Measurements from ENCODE around the gene ECI2.
A peak's percentile ranks its signal among the peaks of the same experiment; 100 is the strongest.

ECI2 gene

GRCh38 chr6:4134841-4135664 lies at the start of gene ECI2:
ECI2 (minus strand) TSS chr6:4135575; CDS start chr6:4135560, 15 bp downstream.
- peak; percentile 10 for DNase-seq

DNA sequence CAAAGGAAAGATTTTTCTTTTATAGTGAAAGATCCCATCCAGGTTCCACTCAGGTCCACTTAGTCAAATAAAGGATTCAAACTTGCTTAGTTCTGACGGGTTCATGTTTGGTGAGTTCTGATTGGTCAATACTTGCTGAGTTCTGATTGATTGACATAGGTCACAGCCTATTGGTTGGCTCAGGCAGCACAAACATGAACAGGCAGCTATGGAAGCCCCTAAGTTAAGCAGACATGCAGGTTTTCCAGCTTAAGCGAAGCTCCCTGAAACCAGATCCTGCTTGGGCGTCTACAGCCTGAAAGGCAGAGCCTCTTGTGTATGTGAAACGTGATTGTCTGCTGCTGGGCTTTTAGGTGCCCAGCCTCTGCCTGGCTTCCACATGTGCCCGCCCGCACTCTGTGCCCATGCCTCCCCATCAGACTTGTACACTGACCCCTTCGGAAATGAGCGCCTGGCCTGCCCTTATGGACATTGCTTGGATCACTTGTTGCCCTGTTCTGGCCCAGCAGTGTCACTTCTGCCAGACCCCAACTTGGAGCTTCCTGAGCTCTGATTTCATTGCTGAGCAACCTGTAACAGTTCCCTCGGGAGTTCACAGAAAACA lies 45.4 kb upstream of the ECI2 start:
- DNase-seq: no peak

GRCh38 chr6:4179960-4180651 lies 44.7 kb upstream of the ECI2 start:
- no peak for DNase-seq

- DNase-seq: no peak
Measured at GRCh38 chr6:4178737-4179333, 43.5 kb upstream of the ECI2 start.

- no peak for DNase-seq
Measured at GRCh38 chr6:4176907-4177306, 41.5 kb upstream of the ECI2 start.

GRCh38 chr6:4174042-4174441 lies 38.7 kb upstream of the ECI2 start:
- no peak for DNase-seq

DNA sequence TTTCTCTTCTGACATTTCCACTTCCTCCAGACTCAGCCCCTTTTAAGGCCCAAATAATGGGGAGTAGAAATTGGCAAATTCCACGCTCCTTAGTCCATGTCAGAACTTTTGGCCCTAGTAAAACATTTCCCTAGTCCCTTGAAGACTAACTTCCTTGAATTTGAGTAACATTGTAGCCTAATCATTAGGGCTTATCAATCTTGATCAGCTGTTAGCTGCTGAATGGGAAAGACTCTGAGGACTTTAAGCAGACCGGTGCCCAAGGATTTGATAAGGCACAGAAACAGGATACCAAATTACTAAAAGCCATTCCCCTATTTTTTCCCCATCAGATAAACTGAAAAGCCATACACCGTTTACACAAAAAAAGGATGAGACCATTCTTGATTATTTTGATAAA lies 37.0 kb upstream of the ECI2 start:
- DNase-seq: no peak

- no peak for DNase-seq
Measured at GRCh38 chr6:4170297-4170696, 34.9 kb upstream of the ECI2 start.

DNA sequence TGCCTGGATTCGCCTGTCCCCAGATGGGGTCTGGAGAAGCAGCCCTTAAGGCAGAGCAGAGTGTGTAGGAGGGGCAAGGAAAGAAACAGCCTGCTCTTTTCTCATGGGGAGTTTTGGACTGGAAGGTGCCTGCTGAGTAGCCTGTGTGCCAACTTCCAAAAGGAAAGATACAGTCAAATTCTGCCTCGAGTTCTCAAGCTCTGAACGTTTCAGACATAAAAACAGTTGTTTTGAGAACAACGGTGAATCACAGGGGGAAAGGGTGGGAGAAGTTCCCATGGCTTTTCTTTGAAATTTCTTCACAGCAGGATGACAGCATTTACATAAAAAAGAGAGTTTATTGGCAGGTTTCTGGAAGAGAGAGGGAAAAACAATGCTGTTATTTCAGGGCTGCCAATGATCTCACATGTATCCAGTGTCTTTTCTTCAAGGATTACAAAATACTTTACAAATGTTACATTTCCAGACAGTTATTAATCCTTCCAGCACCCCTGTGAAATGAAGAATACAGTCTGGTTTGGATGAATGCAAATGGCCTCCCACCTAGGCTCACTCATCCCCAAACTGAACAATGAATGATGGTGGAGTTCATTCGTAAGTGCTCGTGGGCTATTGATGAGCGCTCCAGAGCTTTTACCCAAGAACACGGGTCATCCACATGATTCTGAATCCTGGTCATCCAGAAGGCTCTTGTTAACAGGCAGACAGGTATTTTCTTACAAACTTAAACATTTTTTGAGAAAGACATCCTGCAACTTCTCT lies 33.8 kb upstream of the ECI2 start:
- DNase-seq: no peak

DNA sequence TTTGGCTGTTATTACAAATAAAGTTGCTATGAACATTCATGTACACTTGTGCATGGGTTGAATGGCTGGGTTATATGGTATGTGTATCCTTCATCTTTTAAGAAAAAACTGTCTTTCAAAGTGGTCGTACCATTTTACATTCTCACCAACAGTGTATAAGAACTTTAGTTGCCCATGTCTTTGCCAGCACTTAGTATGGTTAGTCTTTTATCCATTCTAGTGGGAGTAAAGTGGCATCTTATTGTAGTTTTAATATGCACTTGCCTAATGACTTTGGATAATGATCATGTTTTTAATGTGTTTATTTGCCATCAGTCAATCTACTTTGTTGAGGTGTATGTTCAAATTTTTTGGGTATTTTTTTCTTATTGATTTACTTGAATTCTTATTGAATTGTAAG lies 32.5 kb upstream of the ECI2 start:
- DNase-seq: no peak

DNA sequence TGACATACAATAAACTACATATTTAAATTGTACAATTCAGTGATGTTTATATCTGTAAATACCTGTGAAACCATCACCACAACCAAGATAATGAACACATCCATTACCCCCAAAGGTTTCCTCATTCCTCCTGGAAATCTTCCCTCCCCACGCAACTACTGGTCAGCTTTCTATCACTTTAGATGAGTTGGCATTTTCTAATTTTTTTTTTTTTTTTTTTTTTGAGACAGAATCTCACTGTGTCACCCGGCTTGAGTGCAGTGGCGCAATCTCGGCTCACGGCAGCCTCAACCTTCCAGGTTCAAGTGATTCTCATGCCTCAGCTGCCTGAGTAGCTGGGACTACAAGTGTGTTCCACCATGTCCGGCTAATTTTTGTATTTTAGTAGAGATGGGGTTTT lies 31.7 kb upstream of the ECI2 start:
- DNase-seq: no peak

DNA sequence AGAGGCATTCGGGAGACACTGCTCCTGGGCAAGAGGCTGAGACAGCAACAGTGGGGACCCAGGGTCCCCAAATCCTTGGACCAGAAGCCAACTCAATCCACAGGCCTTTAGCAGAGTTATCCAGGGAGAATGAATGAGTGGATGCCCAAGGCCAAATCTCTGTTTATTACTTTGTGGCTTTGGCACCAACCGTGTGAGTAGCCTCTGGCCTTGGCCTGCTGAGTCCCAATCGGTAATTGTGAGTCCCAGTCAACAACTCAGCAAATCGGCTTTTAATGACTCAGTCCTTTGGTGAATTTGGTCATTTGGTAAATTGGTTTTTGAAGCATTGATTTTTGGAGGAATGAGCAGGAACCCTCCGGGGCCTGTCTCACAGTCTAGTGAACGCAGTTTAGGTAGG lies 29.1 kb upstream of the ECI2 start:
- DNase-seq: no peak

- DNase-seq: no peak
Measured at GRCh38 chr6:4164117-4164442, 28.7 kb upstream of the ECI2 start.

- DNase-seq: no peak
Measured at GRCh38 chr6:4163408-4164116, 28.2 kb upstream of the ECI2 start.

DNA sequence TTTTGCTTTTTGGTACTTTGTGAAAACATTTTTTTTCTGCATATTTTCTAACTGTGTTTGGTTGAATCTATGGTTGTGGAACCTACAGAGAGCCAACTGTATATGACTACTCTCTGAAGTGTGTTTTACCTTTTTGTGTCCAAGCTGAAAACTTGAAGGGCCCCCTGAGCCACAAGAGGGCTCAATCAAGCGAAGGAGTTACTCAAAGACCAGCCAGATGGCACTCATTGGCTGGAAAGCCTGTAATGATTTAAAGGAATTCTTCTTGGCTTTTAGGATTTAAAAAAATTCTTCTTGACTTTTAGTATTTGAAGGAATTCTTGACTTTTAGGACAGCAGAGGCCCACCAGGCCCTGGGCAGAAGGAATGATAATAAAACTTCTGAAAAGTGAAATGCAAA lies 27.0 kb upstream of the ECI2 start:
- no peak for DNase-seq

DNA sequence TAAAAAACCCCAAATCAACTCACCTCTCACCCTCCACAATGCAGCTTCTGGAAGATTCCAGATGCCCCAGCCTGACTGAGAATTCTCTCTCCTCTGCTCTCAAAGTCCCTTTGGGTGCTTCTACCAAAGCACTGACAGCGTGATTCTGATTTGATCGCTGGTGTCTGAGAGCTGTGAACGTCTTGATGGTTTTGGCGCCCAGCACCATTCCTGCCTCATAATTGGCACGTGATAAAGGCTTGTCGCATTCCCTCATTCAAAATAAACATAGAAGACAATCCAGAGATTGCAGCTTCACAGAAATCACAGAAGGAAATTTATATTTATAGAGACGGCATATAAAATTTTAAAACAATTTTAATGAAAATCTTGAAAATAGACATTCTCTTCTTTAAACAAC lies 24.1 kb upstream of the ECI2 start:
- no peak for DNase-seq

- DNase-seq: no peak
Measured at GRCh38 chr6:4157506-4157905, 22.1 kb upstream of the ECI2 start.

- peak; percentile 71 for DNase-seq
Measured at GRCh38 chr6:4155848-4156466, 20.6 kb upstream of the ECI2 start.

DNA sequence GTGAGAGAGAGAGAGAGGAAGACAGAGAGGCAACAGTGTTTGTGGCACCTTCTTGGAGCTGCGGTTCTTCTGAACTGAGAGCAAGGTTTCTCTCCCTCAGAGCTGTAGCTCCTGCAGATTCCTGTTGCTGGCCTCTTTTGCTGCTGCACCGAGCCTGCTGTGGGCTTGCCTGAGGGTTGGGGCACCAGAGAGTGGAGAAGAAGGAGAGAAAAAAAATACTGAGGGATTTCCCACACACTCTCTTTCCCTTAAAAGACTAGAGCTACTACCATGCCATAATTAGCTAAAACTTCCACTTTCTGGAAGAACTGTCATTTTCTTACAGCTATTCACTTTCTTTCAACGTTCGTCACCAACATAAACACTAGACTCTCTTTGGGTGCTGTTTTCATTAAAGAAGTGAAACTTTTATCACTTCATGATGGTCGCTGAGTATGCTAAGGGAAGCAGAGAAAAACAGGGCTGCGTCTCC lies 18.2 kb upstream of the ECI2 start:
- no peak for DNase-seq

GRCh38 chr6:4145083-4145482 lies 9.7 kb upstream of the ECI2 start:
- DNase-seq: no peak

GRCh38 chr6:4139272-4139671 lies 3.9 kb upstream of the ECI2 start:
- no peak for DNase-seq

GRCh38 chr6:4138186-4138585 lies 2.8 kb upstream of the ECI2 start:
- DNase-seq: no peak
